Skin epidermis (tissue), 12 donors: ENCODE results near the gene ABCC2.
"Not testable (repeated sequence)": the region's sequence is repeated elsewhere in the genome, so short reads cannot be mapped to it uniquely, and the experiment has no call there.

Experiments used
- H3K27ac ChIP-seq, 21 experiments: fragments of 200-600 bp; sonication (generic) in 11 of 21; one replicate each; pipeline ENCODE4 v1.5.0; 2020; ENCODE audit warnings: mild to moderate bottlenecking in 3 of 21, inconsistent platforms in 2 of 21, moderate library complexity in 2 of 21
- H3K4me3 ChIP-seq, 7 experiments: fragments of 200-600 bp; sonication (generic) in 2 of 7; one replicate each; pipeline ENCODE4 v1.5.0; 2020; ENCODE audit warnings: inconsistent platforms in 2 of 7, mild to moderate bottlenecking in 2 of 7, moderate library complexity in 1 of 7

Gene ABCC2

DNA sequence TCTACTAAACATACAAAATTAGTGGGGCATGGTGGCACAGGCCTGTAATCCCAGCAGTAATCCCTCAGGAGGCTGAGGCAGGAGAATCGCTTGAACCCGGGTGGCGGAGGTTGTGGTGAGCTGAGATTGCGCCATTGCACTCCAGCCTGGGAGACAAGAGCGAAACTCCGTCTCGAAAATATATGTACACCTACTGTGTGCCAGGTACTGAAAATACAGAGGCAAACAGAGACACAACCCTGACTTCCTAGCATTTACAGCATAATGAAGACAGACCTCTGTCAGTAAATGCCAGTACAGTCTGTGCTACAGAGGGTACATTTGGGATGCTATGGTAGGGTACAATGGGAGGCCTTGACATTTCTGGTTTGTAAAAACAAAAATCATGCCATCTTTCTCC lies 66.6 kb downstream of the ABCC2 start:
- Histone ChIP-seq H3K27ac (no peak overlapping the region), H3K4me3 (no peak overlapping the region)

DNA sequence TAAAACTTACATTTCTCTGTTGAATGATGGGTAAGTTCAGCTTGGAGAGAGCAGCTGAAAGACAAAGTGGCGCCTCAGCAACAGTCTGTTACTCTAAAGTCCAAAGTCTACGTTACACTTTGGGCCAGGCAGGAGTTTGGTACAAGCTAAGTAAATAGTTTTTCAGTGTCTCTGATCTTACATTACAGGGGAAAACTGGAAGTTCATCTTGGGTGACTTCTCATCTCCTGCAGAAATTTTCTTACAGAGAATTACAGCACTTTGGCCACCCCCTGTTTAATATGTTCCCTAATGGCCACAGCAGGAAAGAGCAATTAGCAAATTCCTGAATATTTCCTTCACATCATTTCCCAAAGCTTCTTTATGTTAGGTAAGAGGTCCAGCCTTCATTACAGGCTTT lies 67.1 kb downstream of the ABCC2 start:
- Histone ChIP-seq H3K4me3 (no peak overlapping the region), H3K27ac (no peak overlapping the region)

DNA sequence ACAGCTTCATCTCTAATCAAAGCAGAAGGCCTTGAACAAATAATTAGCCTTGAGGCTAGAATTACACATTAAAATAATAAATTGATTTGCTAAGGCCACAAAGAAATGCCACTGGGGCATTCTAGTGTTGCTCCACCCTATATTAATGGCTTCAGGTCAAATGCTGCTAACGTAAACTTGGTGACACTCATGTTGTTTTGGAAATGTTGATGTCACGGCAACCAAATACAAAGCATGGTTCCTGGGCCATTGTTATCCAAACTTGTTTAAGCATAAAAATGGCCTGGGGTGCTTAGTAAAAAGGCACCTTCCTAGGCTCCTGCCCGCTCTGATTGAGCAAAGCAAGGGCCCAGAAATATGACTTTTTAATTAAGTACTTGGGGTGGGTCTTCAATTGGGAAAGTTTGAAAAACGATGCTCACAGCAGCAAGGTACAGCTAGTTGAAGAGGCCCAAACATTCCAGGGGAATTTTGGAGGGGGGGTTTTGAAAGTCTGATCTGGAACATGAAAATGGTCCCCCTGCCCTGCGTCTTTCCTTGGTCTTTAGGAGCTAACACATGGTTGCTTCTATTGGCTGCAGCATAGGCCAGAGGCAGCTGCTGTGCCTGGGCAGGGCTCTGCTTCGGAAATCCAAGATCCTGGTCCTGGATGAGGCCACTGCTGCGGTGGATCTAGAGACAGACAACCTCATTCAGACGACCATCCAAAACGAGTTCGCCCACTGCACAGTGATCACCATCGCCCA lies 67.8 kb downstream of the ABCC2 start:
- no peak overlapping the region for H3K4me3 ChIP-seq
- H3K27ac ChIP-seq = peak overlapping the region in 1 of 21 experiments; percentile 37

DNA sequence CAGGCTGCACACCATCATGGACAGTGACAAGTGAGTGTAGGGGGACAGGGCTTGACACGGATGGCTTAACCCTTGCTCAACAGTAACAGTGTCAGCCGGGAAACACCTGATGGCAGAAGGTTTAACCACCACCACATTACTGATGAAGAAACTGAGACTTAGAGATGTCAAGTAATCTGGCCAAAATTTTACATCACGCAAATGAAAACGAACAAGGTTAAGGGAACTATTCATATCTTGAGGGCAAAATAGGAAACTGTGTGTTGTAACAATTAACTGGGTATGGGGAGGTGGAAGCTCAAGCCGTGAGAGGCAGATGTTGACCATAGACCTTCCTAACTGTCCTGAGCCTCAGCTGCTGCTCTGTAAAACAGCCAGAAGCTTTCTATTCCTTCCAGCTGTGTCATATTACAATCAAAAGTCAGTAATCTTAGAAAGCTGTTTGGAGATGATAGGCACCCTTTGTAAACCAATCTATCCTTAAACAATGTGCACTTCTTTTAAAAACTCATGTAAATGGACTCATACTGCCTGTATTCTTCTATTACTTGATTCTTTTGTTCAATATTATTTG lies 68.4 kb downstream of the ABCC2 start:
- Histone ChIP-seq H3K27ac (peak overlapping the region in 1 of 21 experiments; percentile 37), H3K4me3 (no peak overlapping the region)

DNA sequence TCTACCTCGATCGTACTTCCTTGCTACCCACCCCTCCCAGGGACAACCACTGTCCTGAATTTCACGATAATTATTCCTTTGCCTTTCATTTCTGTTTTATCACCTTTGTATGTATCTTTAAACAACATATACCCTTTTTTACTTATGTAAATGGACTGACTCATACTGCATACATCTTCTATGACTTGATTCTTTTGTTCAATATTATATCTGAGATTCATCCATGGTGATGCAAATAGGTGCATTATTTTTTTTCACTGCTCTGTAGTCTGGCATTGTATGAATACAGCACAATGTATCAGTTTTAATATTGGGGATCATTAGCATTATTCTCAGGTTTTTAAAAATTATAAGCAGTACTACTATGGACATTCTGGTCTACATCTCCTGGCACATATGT lies 69.4 kb downstream of the ABCC2 start:
- no peak overlapping the region for H3K27ac ChIP-seq

DNA sequence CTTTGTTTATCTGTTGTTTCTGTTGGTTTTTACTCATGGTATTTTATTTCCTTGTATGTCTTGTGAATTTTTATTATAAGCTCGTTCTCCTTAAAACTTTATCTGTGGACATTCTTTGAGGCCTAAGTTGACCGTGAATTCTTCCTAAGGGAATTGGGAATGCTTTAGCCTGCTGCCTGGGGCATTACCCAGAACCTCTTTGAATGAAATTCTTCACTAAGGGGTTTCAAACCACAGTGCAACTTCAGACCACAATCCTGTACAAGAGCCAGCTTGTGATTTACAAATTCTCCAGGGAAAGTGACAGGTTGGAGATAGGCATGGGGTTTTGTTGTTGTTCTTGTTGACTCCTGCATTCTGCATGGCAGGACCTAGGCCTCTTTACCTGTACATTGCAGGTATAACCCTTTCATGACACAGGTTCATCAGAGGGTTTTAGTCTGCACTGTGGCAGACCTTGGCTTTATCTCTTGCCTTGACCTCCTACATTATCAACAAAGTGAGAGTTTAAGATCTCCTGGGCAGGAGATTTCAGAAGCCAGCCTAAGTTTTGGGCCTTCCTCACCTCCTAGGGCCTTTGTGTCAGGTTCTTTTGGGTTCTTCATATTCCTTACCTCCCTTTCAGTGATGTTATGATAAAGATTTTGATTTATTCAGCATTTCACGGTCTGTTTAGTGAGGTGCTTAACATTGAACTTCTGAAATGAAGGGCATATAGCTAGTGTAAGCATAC lies 70.2 kb downstream of the ABCC2 start:
- Histone ChIP-seq H3K4me3 (no peak overlapping the region), H3K27ac (no peak overlapping the region)

More for the DNA sequence above, 69.4 kb downstream of the ABCC2 start:
- no peak overlapping the region for H3K4me3 ChIP-seq

DNA sequence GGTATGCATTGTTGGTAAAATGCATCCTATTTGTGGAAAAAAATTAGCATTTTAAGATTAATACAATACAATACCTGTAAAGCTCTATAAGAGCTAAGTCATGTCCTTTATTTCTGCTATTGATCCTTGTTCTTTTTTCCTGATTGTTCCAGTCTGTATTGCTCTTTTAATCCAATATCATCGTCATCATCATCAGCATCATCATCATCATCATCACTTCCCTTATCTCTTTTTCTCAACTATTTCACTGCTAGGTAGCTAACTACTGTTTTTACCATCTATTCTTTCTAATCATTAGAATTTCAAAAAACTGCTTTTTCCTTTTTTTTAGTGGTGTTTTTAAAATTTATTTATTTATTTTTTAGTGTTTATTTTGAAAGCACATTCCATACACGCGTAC lies 71.2 kb downstream of the ABCC2 start:
- H3K27ac ChIP-seq = no peak overlapping the region
- H3K4me3 ChIP-seq = no peak overlapping the region

DNA sequence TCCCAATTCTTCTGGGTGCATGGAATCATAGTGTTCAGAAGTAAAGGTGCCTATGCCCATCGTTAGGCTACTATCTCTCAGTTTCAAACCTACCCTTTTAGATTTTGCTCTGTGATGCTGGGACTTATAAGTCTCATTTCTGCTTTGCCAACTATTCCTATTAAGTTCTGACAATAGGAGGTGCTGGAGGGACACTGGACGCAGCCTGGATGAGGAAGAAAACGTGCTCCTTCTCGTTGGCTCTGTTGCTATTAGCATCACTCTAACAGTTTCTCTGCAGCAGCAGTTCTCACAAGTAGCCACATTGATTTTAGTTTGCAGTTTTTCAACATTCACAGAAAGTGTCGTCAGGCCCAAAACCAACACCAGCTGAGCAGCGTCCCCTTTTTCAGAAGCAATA lies 72.4 kb downstream of the ABCC2 start:
- H3K4me3 ChIP-seq = no peak overlapping the region
- no peak overlapping the region for H3K27ac ChIP-seq

DNA sequence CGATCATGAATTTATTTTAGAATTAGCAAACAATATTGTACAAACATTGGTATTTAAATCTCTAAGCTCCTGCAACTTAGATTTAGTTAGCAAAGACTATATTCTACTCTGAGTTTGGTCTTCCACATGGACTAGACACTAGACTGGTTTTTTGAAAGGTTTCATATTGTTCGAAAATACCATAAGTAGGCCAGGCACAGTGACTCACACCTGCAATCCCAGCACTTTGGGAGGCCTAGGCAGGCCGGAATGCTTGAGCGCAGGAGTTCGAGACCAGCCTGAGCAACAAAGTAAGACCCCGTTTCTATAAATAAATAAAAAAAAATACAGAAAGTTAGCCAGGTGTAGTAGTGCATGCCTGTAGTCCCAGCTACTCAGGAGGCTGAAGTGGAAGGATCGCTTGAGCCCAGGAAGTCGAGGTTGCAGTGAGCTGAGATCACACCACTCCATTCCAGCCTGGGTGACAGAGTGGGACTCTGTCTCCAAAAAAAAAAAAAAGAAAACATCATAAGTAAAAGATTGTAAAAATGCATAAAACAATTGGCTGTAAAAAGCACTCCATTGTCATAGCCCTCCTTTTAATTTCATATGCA lies 73.1 kb downstream of the ABCC2 start:
- Histone ChIP-seq H3K4me3 (no peak overlapping the region), H3K27ac (no peak overlapping the region)

DNA sequence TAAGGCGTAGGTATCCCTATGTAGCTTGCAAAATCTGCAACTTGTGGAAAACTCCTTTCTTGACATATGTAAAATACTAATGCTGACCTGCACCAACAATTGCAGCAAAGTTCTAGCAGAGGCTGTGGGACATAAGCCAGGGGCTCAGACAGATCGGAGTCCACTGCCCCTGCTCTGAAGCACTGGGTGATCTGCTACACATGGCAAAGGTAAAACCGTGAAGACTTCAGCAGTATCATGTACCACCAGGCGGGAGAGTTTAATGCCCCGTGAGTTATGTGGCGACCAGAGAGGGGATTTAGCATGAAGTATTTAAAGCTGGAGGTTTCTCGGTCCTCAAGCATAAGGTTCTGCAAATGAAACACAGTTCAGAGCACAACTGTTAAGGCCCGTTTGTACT lies 76.4 kb downstream of the ABCC2 start:
- Histone ChIP-seq H3K4me3 (no peak overlapping the region), H3K27ac (no peak overlapping the region)

DNA sequence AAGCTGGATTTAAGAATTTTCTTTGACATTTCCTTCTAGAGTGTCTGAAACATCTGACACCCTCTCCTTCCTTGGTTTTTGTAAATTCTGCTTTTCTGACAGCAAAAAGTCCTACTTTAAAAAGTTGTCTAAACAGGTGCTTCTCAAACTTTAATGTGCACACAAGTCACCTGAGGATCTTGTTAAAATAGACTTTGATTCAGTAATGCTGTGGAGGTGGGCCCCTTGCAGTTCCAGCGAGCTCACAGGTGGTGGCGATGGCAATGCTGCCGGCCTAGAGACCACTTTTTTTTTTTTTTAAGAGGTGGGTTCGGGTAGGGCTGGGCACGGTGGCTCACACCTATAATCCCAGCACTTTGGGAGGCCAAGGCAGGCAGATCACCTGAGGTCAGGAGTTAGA lies 77.1 kb downstream of the ABCC2 start:
- H3K4me3 ChIP-seq = no peak overlapping the region

DNA sequence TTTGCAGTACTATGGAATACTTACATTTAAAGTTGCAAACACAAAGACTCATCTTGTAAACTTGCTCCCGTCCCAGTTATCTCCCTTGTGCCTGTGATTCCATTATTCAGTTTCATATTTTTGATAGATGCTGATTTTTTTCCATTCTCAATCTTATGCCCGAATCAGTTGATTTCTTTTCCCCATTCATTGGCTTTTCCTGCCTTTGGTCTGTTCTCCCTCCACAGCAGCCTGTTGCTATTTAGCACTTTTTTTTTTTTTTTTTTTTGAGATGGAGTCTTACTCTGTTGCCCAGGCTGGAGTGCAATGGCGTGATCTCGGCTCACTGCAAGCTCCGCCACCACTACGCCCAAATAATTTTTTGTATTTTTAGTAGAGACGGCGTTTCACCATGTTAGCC lies 78.0 kb downstream of the ABCC2 start:
- H3K4me3 ChIP-seq = no peak overlapping the region
- no peak overlapping the region for H3K27ac ChIP-seq

More for the DNA sequence above, 77.1 kb downstream of the ABCC2 start:
- H3K27ac ChIP-seq = no peak overlapping the region

DNA sequence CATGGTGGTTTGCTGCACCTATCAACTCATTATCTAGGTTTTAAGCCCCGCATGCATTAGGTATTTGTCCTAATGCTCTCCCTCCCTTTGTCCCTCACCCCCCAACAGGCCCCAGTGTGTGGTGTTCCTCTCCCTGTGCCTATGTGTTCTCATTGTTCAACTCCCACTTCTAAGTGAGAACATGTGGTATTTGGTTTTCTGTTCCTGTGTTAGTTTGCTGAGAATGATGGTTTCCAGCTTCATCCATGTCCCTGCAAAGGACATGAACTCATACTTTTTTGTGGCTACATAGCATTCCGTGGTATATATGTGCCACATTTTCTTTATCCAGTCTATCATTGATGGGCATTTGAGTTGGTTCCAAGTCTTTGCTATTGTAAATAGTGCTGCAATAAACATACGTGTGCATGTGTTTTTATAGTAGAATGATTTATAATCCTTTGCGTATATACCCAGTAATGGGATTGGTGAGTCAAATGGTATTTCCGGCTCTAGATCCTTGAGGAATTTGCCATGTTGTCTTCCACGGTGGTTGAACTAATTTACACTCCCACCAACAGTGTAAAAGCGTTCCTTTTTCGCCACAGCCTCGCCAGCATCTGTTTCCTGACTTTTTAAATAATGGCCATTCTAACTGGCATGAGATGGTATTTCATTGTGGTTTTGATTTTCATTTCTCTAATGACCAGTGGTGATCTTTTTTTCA lies 81.2 kb downstream of the ABCC2 start:
- H3K4me3 ChIP-seq, H3K27ac ChIP-seq: not testable (repeated sequence)

DNA sequence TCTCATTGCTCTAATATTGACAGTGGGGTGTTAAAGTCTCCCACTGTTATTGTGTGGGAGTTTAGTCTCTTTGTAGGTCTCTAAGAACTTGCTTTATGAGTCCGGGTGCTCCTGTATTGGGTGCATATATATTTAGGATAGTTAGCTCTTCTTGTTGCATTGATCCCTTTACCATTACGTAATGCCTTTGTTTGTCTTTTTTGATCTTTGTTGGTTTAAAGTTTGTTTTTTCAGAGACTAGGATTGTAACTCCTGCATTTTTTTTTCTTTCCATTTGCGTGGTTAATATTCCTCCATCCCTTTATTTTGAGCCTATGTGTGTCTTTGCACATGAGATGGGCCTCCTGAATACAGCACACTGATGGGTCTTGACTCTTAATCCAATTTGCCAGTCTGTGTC lies 84.8 kb downstream of the ABCC2 start:
- H3K4me3 ChIP-seq, H3K27ac ChIP-seq: not testable (repeated sequence)

DNA sequence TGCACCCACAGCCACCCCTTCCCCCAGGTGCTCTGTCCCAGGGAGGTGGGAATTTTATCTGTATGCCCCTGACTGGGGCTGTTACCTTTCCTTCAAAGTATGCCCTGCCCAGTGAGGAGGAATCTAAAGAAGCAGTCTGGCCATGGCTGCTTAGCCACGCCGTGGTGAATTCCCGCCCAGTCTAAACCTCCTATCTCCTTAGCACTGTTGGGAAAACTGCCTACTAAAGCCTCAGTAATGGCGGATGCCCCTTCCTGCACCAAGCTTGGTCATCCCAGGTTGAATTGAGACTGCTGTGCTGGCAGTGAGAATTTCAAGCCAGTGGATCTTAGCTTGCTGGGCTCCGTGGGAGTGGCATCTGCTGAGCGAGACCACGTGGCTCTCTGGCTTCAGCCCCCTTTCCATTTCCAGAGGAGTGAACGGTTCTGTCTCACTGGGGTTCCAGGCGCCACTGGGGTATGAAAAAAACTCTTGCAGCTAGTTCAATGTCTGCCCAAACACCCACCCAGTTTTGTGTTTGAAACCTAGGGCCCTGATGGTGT lies 87.2 kb downstream of the ABCC2 start:
- Histone ChIP-seq H3K27ac (no peak overlapping the region), H3K4me3 (no peak overlapping the region)

DNA sequence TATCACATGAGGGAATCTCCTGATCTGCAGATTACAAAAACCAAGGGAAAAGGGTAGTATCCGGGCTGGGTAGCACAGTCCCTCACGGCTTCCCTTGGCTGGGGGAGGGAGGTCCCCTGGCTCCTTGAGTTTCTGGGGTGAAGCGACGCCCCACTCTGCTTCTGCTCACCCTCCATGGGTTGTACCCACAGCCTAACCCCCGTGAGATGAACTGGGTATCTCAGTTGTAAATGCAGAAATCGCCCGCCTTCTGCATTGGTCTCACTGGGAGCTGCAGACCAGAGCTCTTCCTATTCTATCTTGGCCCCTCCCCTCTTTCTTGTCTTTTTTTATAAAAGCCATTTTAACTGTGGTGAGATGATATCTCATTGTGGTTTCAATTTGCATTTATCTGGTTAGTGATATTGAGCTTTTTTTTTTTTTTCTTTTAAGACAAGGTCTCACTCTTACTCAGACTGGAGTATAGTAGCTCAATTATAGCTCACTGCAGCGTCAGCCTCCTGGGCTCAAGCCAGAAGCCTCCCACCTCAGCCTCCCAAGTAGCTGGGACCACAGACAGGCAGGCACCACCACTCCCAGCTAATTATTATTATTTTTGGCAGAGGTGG lies 87.8 kb downstream of the ABCC2 start:
- H3K4me3 ChIP-seq = no peak overlapping the region

DNA sequence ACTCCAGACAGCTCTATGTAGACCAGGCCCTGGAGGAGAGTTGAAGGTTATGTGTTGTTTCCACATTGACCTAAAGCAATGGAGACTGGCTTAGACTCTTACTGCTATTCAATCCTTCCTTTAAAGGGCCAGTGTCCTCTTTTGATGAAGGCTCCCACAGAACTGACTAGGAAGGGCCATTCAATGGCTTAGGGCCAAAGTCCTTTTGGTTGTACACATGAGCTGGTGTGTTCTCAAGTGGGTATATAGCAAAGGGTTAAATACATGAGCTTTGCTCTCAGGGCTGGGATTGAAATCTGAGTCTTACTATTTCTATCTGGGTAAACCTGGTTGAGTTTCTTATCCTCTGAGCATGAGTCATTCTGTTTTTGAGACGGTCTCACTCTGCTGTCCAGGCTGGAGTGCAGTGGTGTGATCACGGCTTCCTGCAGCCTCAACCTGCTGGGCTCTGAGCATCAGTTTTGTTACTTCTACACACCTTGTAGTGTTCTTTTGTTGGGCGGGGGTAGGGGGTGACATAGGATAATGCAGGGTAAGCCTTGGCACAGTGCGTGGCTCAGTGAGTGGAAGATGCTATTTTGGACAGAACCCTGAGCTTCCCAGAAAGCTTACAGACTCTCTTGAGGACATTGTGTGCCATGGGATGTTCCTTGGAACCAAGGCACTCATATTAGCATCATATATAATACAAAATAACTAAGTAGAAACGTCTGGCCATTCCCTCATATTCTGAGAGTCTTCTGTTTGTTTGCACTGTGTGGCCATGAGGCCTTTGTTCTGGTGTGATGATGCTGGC lies 90.1 kb downstream of the ABCC2 start:
- no peak overlapping the region for H3K27ac ChIP-seq

More for the DNA sequence above, 87.8 kb downstream of the ABCC2 start:
- H3K27ac ChIP-seq = no peak overlapping the region

DNA sequence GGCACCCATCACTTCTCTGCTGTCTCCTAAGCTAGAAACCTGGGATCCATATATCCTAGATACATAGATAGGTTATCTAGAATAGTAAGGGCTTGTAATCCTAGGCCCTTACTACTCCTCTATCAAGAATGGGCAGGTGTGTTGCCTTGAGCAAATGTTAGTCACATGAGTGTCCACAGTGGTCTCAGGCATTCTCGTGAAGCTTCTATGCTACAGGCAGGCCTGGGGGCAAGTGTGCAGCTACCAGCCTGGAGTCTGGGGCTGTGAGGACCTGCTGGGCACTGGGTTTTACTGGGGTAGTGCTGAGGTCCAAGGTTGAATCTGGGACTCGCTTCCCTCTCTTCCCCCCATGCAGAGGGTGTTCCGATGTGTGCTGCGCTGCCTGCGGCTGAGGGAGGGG lies 91.4 kb downstream of the ABCC2 start:
- no peak overlapping the region for H3K27ac ChIP-seq
- no peak overlapping the region for H3K4me3 ChIP-seq

More for the DNA sequence above, 90.1 kb downstream of the ABCC2 start:
- no peak overlapping the region for H3K4me3 ChIP-seq
